GM21723 (cell line): ENCODE results near the gene C20orf204.
"Not testable (repeated sequence)": the region's sequence is repeated elsewhere in the genome, so short reads cannot be mapped to it uniquely, and the experiment has no call there.

Experiments used
- ATAC-seq: cut with Tn5 transposase; IDR thresholded peaks from one replicate; pipeline ENCODE4 v1.9.1; 2021; ENCODE audit warnings: mild to moderate bottlenecking, moderate library complexity; ENCODE audit not compliant: unreplicated experiment

Gene C20orf204, protein sequence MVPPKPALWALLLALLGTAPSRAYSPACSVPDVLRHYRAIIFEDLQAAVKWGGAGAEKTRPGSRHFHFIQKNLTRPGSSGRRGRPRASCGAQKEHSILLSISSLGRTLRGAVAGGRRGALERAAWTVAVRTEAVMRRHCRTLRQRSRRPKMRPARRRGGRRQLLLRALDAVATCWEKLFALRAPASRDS

DNA sequence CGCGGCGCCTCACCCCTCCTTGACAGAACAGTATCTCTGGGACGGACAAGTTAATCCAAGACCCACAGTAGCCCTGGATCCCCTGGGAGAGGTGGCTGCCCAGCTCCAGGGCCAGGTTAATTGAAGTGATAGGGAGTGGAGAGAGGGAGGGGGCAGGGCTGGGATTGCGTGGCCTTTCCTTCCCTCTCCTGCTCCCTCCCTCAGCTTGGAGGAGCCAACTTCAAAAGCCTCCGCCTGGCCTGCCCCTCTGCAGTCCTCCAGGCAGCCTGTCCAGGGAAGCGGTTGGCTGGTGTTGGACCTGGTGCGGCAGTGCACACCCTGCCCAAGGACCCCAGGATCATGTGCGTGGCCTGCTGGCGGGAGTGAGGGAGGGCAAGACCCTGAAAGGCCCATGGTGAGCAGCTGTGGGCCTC lies at the start of gene C20orf204:
TSS of gene C20orf204 (plus strand) at position 250 of the 413 bp plus-strand sequence. CDS start at position 392, 142 bp downstream.
- no peak for ATAC-seq

DNA sequence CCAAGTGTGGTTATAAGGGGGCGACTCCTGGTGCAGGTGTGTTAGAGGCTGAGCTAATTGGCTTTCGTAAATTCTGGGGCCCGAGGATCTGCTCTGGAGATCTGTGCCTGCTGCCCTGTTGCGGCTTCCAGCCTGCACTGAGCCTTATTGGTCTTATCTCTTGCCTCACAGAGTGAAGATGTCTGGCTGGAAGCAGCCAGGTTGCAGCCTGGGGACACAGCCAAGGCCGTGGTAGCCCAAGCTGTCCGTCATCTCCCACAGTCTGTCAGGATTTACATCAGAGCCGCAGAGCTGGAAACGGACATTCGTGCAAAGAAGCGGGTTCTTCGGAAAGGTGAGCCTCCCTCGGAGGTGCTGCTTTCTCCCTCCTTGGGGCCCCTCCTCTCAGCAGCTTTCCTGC lies 35.1 kb upstream of the C20orf204 start:
- ATAC-seq, result no peak

DNA sequence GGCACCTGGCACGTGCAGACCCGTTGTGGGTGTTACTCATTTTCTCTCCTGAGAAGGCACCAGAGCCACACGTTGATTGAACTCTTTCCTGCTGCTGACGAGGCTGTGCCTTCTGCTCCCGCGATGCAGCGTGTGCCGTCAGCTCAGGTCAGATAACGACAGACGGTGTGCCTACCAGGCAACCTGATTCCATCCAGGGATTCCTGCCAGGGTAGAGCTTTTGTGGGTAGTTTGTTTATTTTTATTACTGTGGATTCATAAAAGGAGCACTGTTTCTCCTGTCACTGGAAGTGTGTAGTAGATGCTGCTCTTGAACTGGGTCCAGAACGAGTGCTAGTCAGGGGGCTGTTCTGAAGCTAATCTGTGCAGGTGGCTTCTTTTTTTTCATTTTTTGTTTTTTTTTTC lies 34.4 kb upstream of the C20orf204 start:
- no peak for ATAC-seq

DNA sequence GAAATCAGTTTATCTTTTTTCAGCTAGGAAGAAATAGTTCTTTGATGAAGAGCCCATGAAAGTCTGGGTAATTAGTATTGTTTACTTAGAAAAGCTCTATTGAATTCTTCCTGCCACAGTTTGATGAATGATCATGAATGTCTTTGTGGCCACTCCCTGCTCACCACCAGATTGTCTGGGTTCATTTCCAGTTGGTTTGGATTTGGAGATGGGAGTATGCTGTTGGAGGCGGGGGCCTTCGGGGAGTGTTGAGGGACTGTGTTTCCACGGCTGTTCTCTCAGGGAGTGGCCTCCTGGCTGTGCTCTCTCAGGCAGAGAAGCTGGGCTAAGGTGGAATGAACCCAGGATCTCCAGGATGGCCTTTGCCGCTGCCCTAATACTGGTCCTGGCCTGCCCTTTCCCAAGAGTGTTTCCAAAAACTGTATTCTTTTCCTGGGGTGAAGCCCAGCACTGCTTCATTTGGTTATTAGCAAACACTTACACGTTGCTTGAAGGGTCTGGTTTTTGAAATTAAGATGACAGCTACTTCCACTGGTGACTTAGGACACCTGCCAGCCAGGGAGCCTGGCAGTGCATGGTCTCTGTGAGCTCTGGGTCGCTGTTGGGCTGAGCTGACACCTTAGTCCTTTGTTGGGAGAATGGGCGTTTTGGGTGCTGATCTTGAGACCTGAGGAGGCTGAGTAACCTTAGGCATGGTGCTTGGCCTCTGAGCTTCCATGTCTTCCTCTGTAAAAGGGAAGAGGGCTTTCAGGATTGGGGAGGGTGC lies 31.8 kb upstream of the C20orf204 start:
- no peak for ATAC-seq

DNA sequence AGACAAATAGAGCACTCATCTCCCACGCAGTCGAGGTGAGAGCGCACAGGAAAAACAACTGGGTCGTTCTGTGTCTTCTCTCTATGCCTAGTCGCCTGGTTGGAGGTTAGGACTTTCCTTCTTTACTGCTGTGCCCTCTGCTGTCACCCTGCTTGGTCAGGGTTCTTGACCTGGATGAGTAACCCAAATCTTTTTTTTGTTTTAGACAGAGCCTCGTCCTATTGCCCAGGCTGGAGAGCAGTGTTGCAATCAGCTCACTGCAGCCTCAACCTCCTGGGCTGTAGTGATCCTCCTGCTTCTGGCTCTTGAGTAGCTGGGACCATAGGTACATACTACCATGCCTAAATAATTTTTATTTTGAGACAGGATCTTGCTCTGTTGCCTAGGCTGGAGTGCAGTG lies 30.6 kb upstream of the C20orf204 start:
- no peak for ATAC-seq

DNA sequence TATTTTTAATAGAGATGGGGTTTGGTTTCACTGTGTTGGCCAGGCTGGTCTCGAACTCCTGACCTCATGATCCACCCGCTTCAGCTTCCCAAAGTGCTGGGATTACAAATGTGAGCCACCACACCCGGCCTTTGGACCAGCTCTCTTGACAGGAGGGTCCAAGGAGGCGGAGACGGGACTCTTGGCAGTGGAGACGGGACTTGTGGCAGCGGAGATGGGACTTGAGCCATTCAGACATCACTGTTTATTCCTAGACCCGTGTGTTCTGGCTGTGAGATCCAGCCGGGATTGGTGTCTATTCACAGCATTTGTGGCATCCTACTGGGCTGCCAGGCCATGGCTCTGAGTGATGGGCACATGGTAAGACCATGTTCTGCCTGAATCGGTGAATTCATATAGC lies 29.5 kb upstream of the C20orf204 start:
- no peak for ATAC-seq

DNA sequence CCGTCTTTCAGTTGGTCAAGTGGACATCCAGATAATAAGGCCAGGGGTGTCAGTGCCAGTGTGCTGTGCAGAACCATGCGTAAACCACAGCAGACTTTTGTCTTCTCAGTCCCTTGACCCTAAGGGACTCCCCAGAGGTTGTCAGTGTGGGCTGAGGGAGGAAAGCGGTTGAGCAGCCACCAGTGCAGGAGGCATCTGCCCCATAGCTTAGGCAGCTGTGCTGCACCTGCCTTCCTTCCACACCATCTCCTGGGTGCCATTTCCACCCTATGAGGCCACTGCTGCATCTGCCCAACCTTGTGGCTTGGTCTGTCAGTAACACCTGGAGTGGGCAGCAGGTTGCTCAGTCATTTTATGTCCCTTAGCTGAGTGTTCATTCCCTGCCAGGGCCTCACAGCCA lies 29.1 kb upstream of the C20orf204 start:
- ATAC-seq, result no peak

DNA sequence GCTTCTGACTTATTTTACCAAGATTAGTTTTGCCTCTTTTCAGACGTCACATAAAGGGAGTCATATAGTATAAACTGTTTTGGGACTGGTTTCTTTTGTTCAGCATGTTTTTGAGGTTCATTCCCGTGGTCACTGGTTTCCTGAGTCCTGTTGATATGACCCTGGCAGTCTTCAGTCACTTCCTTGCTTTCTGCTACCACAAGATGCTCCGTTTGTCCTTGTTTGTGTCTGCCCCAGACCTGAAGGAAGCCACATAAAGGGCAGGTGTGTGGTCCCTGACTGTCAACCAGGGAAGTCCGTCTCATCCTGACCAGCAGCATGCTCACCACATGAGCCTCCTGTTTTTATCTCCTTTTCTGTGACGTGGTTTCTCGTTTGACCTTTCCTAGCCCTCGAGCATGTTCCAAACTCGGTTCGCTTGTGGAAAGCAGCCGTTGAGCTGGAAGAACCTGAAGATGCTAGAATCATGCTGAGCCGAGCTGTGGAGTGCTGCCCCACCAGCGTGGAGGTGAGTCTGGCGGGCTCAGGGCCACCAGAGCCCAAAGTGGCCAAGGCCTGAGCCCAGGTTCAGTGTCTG lies 26.1 kb upstream of the C20orf204 start:
- ATAC-seq, result no peak

DNA sequence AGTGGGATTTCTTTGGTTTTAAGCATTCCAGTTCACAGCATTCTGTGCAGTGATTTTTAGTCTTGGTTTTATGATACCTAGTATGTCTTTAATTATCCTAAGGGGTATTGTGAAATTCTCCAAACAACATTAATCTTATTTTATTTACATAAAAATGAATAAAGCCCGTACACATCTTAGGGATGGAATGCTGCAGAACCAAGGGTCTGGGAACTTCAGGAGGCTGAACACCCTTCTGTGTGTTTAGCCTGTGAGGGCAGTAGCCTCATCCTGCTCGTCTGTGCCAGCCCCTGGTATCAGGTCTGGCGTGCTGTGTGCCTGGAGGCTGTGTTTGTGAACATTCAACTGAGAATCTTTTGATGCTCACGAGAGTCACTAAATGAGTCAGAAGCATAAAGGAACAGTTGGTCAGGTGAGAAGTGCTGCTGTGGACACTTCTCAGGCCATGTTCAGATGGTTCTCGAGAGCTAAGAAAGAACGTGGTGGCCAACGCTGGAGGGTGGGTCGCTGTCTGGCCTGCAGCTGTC lies 25.2 kb upstream of the C20orf204 start:
- no peak for ATAC-seq

DNA sequence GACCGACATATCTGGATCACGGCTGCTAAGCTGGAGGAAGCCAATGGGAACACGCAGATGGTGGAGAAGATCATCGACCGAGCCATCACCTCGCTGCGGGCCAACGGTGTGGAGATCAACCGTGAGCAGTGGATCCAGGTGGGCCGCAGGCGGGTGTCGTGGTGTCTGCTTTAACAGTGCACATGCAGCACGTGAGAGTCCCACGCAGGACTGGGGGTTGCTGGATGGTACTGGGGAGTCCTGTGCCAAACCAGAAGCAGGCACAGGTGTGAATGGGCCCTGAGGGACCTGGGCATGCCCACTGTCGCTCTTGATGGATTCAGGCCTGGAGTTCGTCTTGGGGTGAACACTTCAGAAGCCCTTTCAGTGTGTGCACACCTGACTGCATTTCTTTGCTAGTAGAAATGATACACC lies 24.6 kb upstream of the C20orf204 start:
- ATAC-seq, result no peak

DNA sequence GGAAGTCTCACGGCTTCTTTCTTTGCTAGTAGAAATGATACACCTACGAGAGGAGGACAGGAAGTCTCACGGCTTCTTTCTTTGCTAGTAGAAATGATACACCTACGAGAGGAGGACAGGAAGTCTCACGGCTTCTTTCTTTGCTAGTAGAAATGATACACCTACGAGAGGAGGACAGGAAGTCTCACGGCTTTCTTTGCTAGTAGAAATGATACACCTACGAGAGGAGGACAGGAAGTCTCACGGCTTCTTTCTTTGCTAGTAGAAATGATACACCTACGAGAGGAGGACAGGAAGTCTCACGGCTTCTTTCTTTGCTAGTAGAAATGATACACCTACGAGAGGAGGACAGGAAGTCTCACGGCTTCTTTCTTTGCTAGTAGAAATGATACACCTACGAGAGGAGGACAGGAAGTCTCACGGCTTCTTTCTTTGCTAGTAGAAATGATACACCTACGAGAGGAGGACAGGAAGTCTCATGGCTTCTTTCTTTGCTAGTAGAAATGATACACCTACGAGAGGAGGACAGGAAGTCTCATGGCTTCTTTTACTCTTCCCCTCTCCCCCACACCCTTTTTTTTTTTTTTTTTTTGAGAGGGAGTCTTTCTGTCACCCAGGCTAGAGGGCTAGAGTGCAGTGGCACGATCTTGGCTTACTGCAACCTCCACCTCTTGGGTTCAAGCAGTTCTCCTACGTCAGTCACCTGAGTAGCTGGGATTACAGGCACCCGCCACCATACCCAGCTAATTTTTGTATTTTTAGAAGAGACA lies 23.4 kb upstream of the C20orf204 start:
- ATAC-seq, result not testable (repeated sequence)

DNA sequence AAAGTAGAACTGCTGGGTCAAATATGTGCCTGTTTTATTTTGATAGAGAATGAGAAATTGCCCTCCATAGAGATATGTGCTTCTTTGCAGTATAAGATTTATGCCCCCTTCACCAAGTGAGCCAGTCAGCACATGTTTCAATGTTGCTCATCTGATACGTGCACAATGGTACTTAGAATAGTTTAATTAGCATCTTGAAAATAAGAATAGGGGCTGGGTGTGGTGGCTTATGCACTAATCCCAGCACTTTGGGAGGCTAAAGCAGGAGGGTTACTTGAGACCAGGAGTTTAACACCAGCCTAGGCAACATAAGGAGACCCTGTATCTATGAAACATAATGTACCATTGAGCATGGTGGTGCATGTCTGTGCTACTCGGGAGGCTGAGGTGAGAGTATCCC lies 20.3 kb upstream of the C20orf204 start:
- ATAC-seq, result no peak

DNA sequence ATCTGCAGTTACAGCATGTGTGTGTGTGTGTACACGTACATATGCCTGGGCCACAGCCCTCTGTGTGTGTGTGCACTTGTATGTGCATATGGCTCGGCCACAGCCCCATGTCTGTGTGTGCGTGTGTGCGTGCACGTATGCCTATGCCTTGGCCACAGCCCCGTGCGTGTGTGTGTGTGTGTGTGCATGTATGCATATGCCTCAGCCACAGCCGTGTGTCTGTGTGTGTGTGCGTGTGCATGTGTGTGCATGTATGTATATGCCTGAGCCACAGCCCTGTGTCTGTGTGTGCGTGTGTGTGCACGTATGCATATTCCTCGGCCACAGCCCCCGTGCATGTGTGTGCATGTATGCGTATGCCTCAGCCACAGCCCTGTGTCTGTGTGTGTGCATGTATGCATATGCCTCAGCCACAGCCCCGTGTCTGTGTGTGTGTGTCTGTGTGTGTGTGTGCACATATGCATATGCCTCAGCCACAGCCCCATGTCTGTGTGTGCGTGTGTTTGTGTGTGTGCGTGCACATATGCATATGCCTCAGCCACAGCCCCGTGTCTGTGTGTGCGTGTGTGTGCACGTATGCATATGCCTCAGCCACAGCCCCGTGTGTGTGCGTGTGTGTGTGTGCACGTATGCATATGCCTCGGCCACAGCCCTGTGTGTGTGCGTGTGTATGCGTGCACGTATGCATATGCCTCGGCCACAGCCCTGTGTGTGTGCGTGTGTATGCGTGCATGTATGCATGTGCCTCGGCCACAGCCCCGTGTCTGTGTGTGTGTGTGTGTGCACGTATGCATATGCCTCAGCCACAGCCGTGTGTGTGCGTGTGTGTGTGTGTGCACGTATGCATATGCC lies 14.6 kb upstream of the C20orf204 start:
- no peak for ATAC-seq

DNA sequence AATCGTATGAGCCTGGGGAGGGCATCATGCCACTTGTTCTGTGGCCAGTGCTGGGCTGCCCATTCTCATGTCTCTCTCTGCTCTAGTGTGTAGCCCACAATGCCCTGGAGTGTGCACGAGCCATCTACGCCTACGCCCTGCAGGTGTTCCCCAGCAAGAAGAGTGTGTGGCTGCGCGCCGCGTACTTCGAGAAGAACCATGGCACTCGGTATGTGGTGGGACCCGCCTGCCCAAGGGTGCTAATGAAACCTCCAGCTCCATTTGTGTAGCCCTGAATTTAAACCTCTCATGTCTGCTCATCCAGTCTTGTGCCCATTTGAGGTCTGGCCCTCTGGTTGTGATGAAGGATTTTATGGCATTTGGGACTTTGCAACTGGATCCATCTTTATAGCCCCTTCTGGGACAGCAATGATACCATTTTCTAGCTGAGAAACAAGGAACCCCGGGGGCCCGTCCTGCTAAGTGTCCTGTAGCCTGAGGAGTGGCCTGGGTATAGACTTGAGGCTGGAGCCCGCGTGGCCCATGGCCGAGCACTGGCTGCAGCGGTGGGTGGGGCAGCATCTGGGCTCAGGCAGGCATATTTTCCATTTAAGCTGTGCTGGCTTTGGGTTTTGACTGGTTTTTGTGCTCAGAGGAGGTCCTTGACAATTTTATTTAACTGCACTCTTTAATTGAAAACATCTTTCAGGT lies 13.2 kb upstream of the C20orf204 start:
- no peak for ATAC-seq

DNA sequence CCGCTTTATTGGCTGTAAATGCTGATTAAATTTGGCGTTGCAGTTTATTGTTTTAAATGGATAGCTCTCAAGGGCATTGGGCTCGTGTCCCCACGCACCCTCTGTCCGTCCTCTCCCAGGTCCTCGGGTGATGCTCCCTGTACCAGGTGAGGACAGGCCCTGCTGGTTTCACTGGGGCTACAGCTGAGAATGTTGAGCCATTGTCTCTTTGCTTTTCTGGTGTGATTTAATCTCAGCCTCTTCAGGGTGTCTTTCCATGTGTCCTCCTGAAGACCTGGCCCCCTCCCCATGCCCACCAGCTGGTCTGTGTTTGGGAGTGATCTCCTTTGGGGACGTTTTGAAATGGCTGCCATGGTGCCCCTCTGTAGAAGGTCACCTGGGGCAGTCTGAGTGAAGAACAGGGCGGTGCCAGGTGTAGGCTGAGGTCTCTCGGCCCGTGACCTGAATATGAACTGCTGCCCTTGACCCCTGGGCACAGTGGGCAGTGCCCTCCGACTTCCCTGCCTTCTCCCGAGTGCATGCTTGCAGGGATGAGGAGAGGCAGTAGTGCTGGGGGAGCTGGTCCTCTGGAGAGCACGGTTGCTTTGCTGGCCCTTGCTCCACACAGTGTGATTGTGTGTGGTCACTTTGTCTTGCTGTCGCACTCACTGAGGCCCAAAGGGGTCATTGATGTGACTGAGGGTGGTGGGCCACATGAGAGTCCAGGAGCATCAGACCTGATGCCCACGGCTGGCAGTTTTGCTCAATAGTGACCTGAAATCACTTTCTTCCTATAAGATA lies 12.4 kb upstream of the C20orf204 start:
- no peak for ATAC-seq

DNA sequence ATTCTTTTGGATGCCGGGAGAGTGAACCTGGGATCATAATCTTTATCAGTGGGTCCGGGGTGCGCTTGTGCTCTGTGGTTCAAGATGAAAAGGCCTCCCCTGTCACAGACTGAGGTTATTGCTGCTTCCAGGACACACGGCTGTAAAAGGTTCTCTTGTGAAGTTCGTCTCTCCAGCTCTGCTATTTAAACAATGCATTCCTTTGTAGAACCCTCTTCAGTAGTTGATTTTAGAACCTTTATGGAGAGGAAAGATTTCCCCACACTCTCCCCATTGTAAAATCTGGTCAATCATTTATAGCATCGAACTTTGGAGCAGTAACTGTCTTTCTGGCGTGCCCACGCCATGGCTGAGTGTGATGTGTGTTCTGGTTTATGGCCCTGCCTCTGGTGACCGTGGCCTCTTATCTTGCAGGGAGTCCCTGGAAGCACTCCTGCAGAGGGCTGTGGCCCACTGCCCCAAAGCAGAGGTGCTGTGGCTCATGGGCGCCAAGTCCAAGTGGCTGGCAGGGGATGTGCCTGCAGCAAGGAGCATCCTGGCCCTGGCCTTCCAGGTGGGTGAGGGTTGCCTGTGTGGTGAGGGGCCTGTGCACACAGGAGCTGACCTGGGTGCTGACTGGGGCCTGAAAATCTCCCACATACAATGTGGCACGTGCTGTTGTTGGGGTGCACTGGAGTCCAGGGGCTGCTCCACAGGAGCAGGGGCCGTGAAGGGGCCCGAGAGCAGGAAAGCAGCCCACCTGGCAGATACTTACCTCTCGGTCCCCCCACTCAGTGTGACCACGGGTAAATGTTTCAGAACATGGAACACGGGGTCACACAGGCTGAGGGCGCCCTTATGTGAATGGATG lies 11.6 kb upstream of the C20orf204 start:
- no peak for ATAC-seq

DNA sequence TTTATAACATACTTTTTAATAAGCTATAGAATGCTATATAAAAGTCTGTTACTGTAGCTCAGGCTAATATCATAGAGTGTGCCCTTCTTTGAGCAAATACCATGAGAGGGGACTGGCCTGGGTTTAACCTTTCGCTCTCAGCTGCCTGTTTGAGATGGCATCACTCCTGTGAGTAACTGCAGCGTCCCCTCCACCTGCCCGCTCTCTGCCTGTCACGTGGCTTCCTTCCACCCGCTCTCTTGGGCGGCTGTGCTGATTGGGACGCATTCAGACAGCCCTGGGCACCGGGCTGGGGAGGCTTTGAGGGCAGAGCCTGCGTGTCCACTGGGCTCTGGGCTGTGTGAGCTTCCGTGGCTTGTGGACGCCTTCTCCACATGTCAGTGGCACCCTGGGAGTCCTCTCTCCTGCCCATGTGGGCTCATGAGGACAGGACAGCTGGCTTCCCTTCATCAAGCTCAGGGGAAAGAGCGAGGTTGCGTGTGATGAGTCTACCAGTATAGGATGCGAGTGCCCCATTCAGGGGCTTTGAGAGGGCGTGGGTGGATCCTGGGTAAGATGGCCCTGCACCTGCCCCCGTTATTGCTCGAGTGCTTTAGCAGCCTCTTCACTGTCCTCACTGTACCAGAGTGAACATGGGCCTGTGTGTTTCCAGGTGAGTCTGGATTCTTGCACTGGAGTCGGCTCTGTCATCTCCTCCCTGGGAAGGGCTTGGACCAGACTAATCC lies 10.7 kb upstream of the C20orf204 start:
- no peak for ATAC-seq
